HTERT RPE-1 (cell line): ENCODE measurements around the gene KAZN.
"Not testable (repeated sequence)": the region's sequence is repeated elsewhere in the genome, so short reads cannot be mapped to it uniquely, and the experiment has no call there.

Experiments used
- in situ Hi-C: fragments of 300-500 bp; cut with MboI; formaldehyde crosslinking; loops from 4 replicates; pipeline ENCODE4 v1.14.3; 2020; ENCODE audit warnings: low sequenced_read_pairs

The KAZN gene

GRCh38 chr1:14962407-14962806, 363.9 kb downstream of the KAZN start:
- in situ Hi-C loops = no loop called here

GRCh38 chr1:14963791-14964710, 365.6 kb downstream of the KAZN start:
- in situ Hi-C loops = not testable (repeated sequence)

GRCh38 chr1:14964711-14965055, 366.2 kb downstream of the KAZN start:
- in situ Hi-C loops = no loop called here

GRCh38 chr1:14968251-14968851, 369.9 kb downstream of the KAZN start:
- in situ Hi-C loops = no loop called here

- in situ Hi-C loops = no loop called here
Measured at GRCh38 chr1:14969006-14969405, 370.5 kb downstream of the KAZN start.

GRCh38 chr1:14970115-14970798, 371.8 kb downstream of the KAZN start:
- in situ Hi-C loops = no loop called here

- in situ Hi-C loops = no loop called here
Measured at GRCh38 chr1:14970799-14971141, 372.3 kb downstream of the KAZN start.

- in situ Hi-C loops = no loop called here
Measured at GRCh38 chr1:14971221-14971620, 372.7 kb downstream of the KAZN start.

- in situ Hi-C loops = no loop called here
Measured at GRCh38 chr1:14972107-14972506, 373.6 kb downstream of the KAZN start.

GRCh38 chr1:14973773-14974172, 375.3 kb downstream of the KAZN start:
- in situ Hi-C loops = no loop called here

- in situ Hi-C loops = no loop called here
Measured at GRCh38 chr1:14974361-14974760, 375.9 kb downstream of the KAZN start.

- in situ Hi-C loops = no loop called here
Measured at GRCh38 chr1:14975119-14975518, 376.6 kb downstream of the KAZN start.

GRCh38 chr1:14976256-14976655, 377.8 kb downstream of the KAZN start:
- in situ Hi-C loops = no loop called here

- in situ Hi-C loops = no loop called here
Measured at GRCh38 chr1:14977338-14977931, 378.9 kb downstream of the KAZN start.

GRCh38 chr1:14980621-14981218, 382.2 kb downstream of the KAZN start:
- in situ Hi-C loops = no loop called here

- in situ Hi-C loops = no loop called here
Measured at GRCh38 chr1:14982029-14982428, 383.5 kb downstream of the KAZN start.

- in situ Hi-C loops = no loop called here
Measured at GRCh38 chr1:14983277-14983676, 384.8 kb downstream of the KAZN start.

- in situ Hi-C loops = no loop called here
Measured at GRCh38 chr1:14986168-14986567, 387.7 kb downstream of the KAZN start.

- in situ Hi-C loops = no loop called here
Measured at GRCh38 chr1:14987829-14988603, 389.5 kb downstream of the KAZN start.

GRCh38 chr1:14988636-14989035, 390.2 kb downstream of the KAZN start:
- in situ Hi-C loops = no loop called here
